ENCODE results near the gene SRPK2.

The SRPK2 gene

DNA sequence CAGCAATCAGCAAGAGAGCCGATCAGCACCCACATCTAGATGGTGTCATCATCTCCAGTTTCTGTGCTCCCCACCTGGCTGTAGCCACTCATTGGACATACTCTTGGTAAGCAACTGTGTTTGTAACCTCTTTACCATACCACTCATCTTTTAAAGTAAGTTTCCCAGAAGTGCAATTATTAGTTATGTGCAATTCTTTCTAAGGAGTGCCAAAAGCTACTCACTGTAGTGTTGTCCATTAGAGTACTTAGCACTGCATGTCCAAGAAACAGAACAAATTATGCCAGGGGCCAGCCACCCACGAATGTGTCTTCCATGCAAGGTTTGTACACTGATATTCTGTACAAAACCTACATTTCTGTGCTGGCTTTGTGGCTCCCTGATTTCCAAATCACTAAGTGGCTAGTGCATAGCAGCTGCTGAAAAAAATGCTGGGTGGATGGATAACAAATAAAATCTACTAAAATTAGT is 131.9 kb downstream of the SRPK2 start:
- DNase-seq (ENCODE audit: low read depth), result peak; percentile 25
- H3K4me3 ChIP-seq (ENCODE audit: low read depth, low read length), result no peak overlapping the region
- TF ChIP-seq CTCF (conservative IDR thresholded peaks at IDR 0.05; ENCODE audit: low read depth, low read length), result no peak

- DNase-seq (ENCODE audit: low read depth), result no peak
- TF ChIP-seq CTCF (conservative IDR thresholded peaks at IDR 0.05; ENCODE audit: low read depth, low read length), result no peak
- no peak overlapping the region for H3K4me3 ChIP-seq (ENCODE audit: low read depth, low read length)
These were observed 138.0 kb downstream of the SRPK2 start for GRCh38 chr7:105250706-105251105.

GRCh38 chr7:105250239-105250638 is 138.5 kb downstream of the SRPK2 start:
- no peak overlapping the region for H3K4me3 ChIP-seq (ENCODE audit: low read depth, low read length)
- no peak for DNase-seq (ENCODE audit: low read depth)
- TF ChIP-seq CTCF (conservative IDR thresholded peaks at IDR 0.05; ENCODE audit: low read depth, low read length), result no peak

- DNase-seq (ENCODE audit: low read depth), result peak; percentile 21
- H3K4me3 ChIP-seq (ENCODE audit: low read depth, low read length), result no peak overlapping the region
- no peak for TF ChIP-seq CTCF (conservative IDR thresholded peaks at IDR 0.05; ENCODE audit: low read depth, low read length)
These were observed 139.5 kb downstream of the SRPK2 start for GRCh38 chr7:105249216-105249615.

- TF ChIP-seq CTCF (conservative IDR thresholded peaks at IDR 0.05; ENCODE audit: low read depth, low read length), result no peak
- H3K4me3 ChIP-seq (ENCODE audit: low read depth, low read length), result no peak overlapping the region
- DNase-seq (ENCODE audit: low read depth), result no peak
These were observed 142.0 kb downstream of the SRPK2 start for GRCh38 chr7:105246679-105247078.

GRCh38 chr7:105246256-105246655 is 142.5 kb downstream of the SRPK2 start:
- H3K4me3 ChIP-seq (ENCODE audit: low read depth, low read length), result no peak overlapping the region
- no peak for DNase-seq (ENCODE audit: low read depth)
- no peak for TF ChIP-seq CTCF (conservative IDR thresholded peaks at IDR 0.05; ENCODE audit: low read depth, low read length)

DNA sequence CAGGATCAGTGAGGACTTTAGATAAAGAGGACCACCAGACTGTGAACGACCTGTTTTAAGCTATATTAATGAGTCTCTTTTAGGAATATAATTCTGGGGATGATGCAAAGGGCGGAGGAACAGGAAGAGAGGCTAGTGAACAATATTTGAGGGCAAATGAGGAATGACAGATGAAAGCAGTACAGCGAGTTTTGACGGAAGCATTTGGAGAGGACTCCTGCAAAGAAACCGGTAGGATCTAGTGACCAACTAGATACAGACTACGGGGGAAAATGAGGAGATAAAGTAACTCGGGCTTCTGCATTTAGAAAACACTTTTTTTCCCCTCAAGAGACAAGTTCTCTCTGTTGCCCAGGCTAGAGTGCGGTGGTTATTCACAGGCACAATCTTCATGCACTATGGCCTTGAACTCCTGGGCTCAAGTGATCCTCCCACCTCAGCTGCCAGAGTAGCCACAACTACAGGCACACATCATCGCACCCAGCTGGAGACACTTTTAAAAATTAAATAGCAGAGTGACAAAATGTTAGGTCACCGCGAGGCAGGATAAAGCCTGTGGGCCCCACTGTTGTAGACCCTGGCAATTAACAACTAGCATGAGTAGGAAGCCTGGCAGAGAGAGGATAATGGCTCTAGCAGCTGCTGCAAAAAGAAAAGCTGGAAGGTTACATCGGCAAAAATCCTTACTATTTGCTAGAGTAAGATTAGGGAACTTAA is 143.2 kb downstream of the SRPK2 start:
- H3K4me3 ChIP-seq (ENCODE audit: low read depth, low read length), result no peak overlapping the region
- DNase-seq (ENCODE audit: low read depth), result no peak
- TF ChIP-seq CTCF (conservative IDR thresholded peaks at IDR 0.05; ENCODE audit: low read depth, low read length), result no peak

All from choroid plexus epithelial cell (primary cell).